A673 (cell line): ENCODE measurements around the gene PRKACB. TPM values are rescaled to one million over a fixed set of nuclear protein-coding genes. Genes with fewer than 3 reads are reported as not detected.

Experiments used
- BruUV-seq: library from RNA; stranded (reverse); fragments of 400-500 nt; replicated peaks from 2 replicates; lab custom pipeline; 2021; lab: Mats Ljungman, UMichigan
- CTCF ChIA-PET: fragments of 300-600 bp; sonication (Branson Sonifier 250); formaldehyde crosslinking; loops from one replicate; lab custom pipeline; 2022; ENCODE audit warnings: antibody characterized with exemption; lab: Charles Lee
- POLR2A ChIA-PET: fragments of 300-600 bp; sonication (Branson Sonifier 250); formaldehyde crosslinking; loops from one replicate; lab custom pipeline; 2022; ENCODE audit warnings: antibody characterized with exemption; ENCODE audit not compliant: low non-redundant PET; lab: Charles Lee
- DNase-seq: peaks from one replicate; pipeline ENCODE4 v3.0.0-alpha.2; 2015; ENCODE audit warnings: low spot score
- H3K27ac ChIP-seq: fragments of 200-600 bp; sonication (generic); 2 replicates; pipeline ENCODE4 v1.5.1; 2016; ENCODE audit warnings: mixed run types, low read depth, mild to moderate bottlenecking, mixed read lengths, antibody characterized with exemption, low read length; ENCODE audit not compliant: poor library complexity, severe bottlenecking
- H3K27me3 ChIP-seq: fragments of 200-600 bp; sonication (generic); replicated peaks from 2 replicates; pipeline ENCODE4 v1.6.1; 2017; ENCODE audit warnings: mixed run types, low read depth, mild to moderate bottlenecking, mixed read lengths, antibody characterized with exemption, low read length; ENCODE audit not compliant: insufficient read depth, poor library complexity
- H3K36me3 ChIP-seq: fragments of 200-600 bp; sonication (generic); 2 replicates; pipeline ENCODE4 v1.6.1; 2016; ENCODE audit warnings: mixed run types, mild to moderate bottlenecking, mixed read lengths, antibody characterized with exemption, low read length; ENCODE audit not compliant: insufficient read depth, poor library complexity, severe bottlenecking
- H3K4me1 ChIP-seq: fragments of 200-600 bp; sonication (generic); 2 replicates; pipeline ENCODE4 v1.6.1; 2017; ENCODE audit warnings: mixed run types, mild to moderate bottlenecking, mixed read lengths, antibody characterized with exemption, low read length; ENCODE audit not compliant: insufficient read depth, poor library complexity, severe bottlenecking
- H3K4me3 ChIP-seq: fragments of 200-600 bp; sonication (generic); 2 replicates; pipeline ENCODE4 v1.5.1; 2016; ENCODE audit warnings: low read depth, mixed run types, mild to moderate bottlenecking, mixed read lengths, low read length; ENCODE audit not compliant: poor library complexity, severe bottlenecking
- H3K9me3 ChIP-seq: fragments of 200-600 bp; sonication (generic); 2 replicates; pipeline ENCODE4 v1.6.1; 2016; ENCODE audit warnings: mixed run types, low read depth, mild to moderate bottlenecking, mixed read lengths, antibody characterized with exemption, low read length; ENCODE audit not compliant: poor library complexity, severe bottlenecking
- CTCF ChIP-seq: fragments of 300-800, 200-600 bp; sonication (generic); conservative IDR thresholded peaks from 2 replicates; pipeline ENCODE4 v1.5.1; 2017; ENCODE audit warnings: low read depth, mild to moderate bottlenecking, antibody characterized with exemption, low read length, moderate library complexity, mixed read lengths
- EZH2 ChIP-seq: fragments of 200-600 bp; sonication (generic); IDR thresholded peaks from 2 replicates; pipeline ENCODE4 v1.6.1; 2017; ENCODE audit warnings: borderline replicate concordance, low read depth, mild to moderate bottlenecking, mixed read lengths, antibody characterized with exemption, low read length; ENCODE audit not compliant: poor library complexity, severe bottlenecking
- intact Hi-C: fragments of 100-400 bp; cut with micrococcal nuclease; formaldehyde crosslinking; loops from one replicate; pipeline ENCODE4 v1.10.0; 2022; ENCODE audit not compliant: unreplicated experiment
- total RNA-seq: library from RNA; stranded (reverse); gene quantifications from 2 replicates; pipeline ENCODE4 v1.2.3, GENCODE V29; 2021

Gene PRKACB
- total RNA-seq, 1 experiment from 2014 or later, result 39.6 TPM

GRCh38 chr1:84246213-84246612, 102.1 kb downstream of the PRKACB start:
- intact Hi-C loops, result no loop called here
- ChIA-PET CTCF (no interaction called here), POLR2A (no interaction called here)
- Histone ChIP-seq H3K36me3 (no peaks in the 10 kb centered on the region), H3K4me3 (no peak overlapping the region), H3K9me3 (no peaks in the 10 kb centered on the region), H3K4me1 (no peaks in the 10 kb centered on the region), H3K27me3 (no peaks in the 10 kb centered on the region), H3K27ac (no peak overlapping the region)
- no TSS peak for BruUV-seq
- no peak for DNase-seq
- TF ChIP-seq CTCF (no peak), EZH2 (no peak)

GRCh38 chr1:84247425-84248220, 103.6 kb downstream of the PRKACB start:
- no peaks in the 10 kb centered on the region for H3K4me1 ChIP-seq
- DNase-seq, result no peak
- no peaks in the 10 kb centered on the region for H3K27me3 ChIP-seq
- no peaks in the 10 kb centered on the region for H3K9me3 ChIP-seq
- no peaks in the 10 kb centered on the region for H3K36me3 ChIP-seq
- CTCF ChIA-PET, result no interaction called here
- TF ChIP-seq CTCF, result no peak
- TF ChIP-seq EZH2, result no peak
- no peak overlapping the region for H3K4me3 ChIP-seq
- H3K27ac ChIP-seq, result no peak overlapping the region
- intact Hi-C loops, result no loop called here
- POLR2A ChIA-PET, result no interaction called here
- BruUV-seq, result no TSS peak

GRCh38 chr1:84250668-84251067, 106.6 kb downstream of the PRKACB start:
- no peaks in the 10 kb centered on the region for H3K27me3 ChIP-seq
- ChIA-PET POLR2A (no interaction called here), CTCF (no interaction called here)
- no peaks in the 10 kb centered on the region for H3K36me3 ChIP-seq
- no peaks in the 10 kb centered on the region for H3K4me1 ChIP-seq
- H3K9me3 ChIP-seq, result no peaks in the 10 kb centered on the region
- intact Hi-C loops, result no loop called here
- no TSS peak for BruUV-seq
- H3K4me3 ChIP-seq, result no peak overlapping the region
- no peak overlapping the region for H3K27ac ChIP-seq
- TF ChIP-seq CTCF (no peak), EZH2 (no peak)
- no peak for DNase-seq
